Ramos (cell line): ENCODE results near the gene IGFL4.

ENCODE experiments used
- in situ Hi-C: fragments of 300-500 bp; cut with MboI; formaldehyde crosslinking; loops from one replicate; pipeline ENCODE4 v1.14.3; 2022; ENCODE audit warnings: low sequenced_read_pairs; ENCODE audit not compliant: unreplicated experiment

IGFL4 gene

DNA sequence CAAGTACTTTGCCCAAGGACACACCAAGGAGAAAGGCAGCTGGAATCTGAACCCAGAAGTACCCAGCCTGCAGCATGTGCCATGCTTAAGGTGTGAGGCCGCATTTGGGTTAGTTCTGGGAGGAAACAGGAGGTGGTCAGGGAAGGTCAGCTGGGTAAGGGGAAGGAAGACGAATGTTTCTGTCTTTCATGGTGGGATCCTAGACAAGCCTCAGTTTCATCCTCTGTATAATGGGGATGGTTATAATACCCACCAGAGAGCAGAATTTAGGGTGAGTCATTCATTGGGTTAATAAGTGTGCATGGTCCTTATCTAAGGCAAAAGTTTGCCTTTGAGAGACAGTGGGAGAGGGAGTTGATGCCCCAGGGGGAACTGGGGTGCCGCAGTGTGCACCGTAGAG lies 42.0 kb downstream of the IGFL4 start:
- in situ Hi-C loops, result no loop called here

DNA sequence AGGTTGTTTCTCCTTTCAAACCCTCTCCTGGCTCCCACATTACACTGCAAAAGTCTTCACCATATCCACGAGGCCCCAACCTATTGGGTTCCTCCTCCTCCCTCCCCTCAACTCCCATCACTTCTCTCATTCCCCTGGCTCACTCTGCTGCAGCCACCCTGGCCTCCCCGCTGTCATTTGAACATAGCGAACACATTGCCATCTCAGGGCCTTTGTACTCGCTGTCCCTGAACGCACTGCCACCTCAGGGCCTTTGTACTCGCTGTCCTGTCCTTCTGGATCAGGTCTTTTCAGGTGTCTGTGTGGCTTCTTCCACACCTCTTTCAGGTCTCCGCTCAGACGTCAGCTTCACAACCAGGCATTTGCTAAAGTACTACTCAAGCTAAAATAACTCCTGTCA lies 43.9 kb downstream of the IGFL4 start:
- in situ Hi-C loops, result no loop called here

DNA sequence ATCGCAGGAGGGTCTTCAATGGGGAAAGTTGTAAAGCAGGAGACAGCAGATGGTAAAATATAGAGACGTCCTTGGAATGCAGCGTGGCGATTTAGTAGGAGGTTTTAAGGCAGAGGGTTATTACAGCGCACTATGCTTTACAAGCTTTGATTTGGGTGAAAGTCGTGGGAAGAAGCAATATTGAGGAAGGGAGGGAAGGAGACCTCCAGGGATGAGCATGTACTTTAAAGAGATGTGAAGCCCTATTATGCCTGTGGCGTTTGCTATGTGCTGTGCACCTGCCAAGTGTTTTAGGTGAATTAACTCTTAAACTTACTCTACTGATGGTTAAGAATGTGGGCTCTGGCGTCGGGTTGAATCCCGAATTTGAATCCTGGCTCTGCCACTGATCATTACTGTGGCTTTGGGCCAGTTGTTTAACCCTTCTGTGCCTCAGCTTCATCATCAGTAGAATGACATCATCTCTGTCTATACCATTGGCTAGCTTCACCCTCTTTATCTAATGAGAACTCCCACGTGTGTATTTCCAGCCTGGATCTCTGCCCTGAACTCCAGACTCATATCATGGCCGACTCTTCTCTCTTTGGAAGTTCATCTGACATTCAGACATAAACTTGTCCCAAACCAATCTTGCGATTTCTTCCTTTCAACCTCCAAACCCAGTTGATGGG lies 45.0 kb downstream of the IGFL4 start:
- in situ Hi-C loops, result no loop called here

DNA sequence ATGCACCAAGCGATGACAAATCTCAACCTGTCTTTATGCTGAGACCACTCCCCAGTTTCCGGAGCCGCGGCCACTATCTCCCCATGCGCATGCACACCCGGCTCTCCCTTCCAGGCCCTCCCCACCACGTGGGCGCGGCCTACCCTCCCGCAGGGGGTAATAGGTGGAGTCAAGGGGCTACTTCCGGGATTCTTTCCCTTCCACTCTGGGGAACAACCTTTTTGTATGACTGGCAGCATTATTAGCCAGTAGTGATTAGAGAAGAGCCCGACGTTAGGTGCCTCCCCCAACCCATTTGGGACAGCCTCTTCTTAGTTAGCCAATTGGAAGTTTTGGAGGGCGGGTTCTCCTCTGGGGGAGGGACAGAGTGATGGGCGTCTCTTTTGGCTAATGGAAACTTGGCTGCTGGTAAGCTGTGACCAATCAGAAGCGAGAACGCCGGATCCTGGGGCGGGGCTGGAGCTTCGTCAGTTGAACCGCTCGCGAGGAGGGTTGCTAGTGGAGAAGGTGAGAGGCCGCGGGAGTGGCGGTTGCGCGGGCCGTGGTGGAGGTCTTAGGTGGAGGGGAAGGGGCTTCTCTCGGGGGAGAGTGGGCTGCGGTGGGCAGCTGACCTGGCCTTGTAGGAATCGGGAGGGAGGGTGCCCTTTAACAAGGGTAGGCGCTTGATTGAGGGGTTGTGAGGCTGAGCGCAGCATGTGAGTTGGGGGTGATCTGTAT lies 45.6 kb downstream of the IGFL4 start, which contains the start of gene CCDC61:
TSS of gene CCDC61 (plus strand) at position 470 of the 717 bp plus-strand sequence. CDS start 7,552 bp downstream, outside the sequence.
- in situ Hi-C loops, result no loop called here

DNA sequence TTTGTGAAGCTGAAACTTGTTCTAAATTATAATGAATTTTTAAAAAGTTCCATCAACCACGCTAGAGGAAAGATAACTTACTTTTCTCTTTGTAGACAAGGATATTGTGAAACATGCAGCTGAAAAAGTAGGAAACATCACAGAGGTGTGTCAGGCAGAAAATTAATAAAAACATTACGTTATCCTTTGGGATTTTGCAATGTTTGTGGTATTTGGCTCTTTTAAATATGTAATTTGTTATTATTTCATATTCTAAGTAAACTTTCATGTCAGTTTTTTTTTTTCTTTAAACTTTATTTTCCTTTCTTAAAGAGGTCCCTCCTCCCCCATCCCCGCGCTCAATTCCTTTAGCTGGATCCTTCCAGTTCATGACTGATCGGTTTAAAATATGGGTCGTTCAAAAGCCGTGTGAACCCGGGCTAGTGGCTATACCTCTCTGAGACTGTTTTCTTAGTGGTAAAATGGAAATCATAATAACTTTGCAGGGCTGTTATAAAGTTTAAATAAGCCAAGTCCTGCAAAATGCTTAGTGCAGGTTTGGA lies 46.3 kb downstream of the IGFL4 start:
- in situ Hi-C loops, result no loop called here

DNA sequence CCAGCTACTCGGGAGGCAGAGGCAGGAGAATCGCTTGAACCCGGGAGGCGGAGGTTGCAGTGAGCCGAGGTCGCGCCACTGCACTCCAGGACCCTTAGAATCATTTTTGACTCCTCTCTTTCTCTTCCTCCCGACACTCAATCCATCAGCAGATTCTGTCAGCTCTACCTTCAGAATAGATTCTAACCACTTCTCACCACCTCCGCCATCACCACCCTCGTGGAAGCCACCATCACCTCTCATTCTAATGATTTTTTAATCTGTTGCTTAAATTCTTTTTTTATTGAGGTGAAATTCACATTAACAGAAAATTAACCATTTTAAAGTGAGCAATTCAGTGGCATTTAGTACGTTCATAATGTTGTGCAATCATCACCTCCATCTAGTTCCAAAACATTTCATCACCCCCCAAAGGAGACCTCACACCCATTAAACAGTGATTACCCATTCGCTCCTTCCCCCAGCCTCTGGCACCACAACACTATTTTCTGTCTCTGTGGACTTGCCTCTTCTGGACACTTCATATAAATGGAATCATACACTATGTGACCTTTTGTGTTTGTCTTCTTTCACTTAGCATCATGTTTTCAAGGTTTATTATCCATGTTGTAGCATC lies 50.6 kb downstream of the IGFL4 start:
- in situ Hi-C loops, result no loop called here
